D721Med (cell line): ENCODE results near the gene NF1.
"Not testable (repeated sequence)": the region's sequence is repeated elsewhere in the genome, so short reads cannot be mapped to it uniquely, and the experiment has no call there.

Experiments
- DNase-seq: peaks from one replicate; pipeline ENCODE4 v3.0.0; 2011; ENCODE audit warnings: low spot score; ENCODE audit not compliant: insufficient read length
- FAIRE-seq: peaks from 2 replicates; lab custom pipeline; 2011; peaks lifted over from hg19 to GRCh38; lab: Jason Lieb, UNC
- TF ChIP-seq, protein P1 (sequence below): IDR thresholded peaks from 2 replicates; pipeline ENCODE4 v1.5.1; 2012; ENCODE audit warnings: mild to moderate bottlenecking, control low read depth; ENCODE audit not compliant: insufficient read depth; ENCODE audit errors: missing control alignments

NF1 gene

DNA sequence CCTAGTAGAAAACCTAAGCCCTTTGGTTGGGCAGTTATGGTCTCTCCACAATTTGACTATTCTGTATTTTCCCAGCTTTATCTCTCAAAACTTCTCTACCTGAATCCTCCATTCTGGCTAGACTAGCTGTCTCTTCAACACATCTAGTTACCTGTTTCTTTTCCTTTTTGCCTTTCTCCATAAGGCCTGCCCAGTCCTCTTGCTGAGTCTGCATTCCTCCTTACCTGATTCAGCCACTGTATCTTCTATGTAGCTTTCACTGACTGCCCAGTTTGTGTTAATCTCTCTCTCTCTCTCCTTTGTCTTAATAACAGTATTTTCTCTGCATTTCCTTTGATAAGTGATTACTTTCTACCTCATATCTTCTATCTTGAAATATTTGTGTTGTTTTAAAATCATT is 228.8 kb downstream of the NF1 start:
- FAIRE-seq (no peak), DNase-seq (no peak)
- TF ChIP-seq, protein P1, sequence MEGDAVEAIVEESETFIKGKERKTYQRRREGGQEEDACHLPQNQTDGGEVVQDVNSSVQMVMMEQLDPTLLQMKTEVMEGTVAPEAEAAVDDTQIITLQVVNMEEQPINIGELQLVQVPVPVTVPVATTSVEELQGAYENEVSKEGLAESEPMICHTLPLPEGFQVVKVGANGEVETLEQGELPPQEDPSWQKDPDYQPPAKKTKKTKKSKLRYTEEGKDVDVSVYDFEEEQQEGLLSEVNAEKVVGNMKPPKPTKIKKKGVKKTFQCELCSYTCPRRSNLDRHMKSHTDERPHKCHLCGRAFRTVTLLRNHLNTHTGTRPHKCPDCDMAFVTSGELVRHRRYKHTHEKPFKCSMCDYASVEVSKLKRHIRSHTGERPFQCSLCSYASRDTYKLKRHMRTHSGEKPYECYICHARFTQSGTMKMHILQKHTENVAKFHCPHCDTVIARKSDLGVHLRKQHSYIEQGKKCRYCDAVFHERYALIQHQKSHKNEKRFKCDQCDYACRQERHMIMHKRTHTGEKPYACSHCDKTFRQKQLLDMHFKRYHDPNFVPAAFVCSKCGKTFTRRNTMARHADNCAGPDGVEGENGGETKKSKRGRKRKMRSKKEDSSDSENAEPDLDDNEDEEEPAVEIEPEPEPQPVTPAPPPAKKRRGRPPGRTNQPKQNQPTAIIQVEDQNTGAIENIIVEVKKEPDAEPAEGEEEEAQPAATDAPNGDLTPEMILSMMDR: no peak

DNA sequence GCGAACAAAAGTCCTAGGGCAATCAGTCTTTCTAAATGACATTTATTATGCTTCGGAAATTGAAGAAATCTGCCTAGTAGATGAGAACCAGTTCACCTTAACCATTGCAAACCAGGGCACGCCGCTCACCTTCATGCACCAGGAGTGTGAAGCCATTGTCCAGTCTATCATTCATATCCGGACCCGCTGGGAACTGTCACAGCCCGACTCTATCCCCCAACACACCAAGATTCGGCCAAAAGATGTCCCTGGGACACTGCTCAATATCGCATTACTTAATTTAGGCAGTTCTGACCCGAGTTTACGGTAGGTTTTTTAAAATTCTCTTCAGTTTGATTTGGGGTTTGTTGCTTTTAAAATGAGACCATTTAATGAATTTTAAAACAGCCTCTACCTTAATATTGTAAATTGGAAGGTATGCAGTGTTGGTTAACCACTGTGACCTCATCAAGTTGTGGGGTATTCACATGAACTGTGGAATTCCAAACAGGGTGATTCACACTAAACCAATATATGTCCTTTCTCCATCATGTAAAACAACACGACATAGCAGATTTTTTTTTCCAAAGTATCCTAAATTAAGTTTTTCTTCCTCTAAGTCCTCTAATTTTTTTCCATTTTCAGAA is 232.9 kb downstream of the NF1 start:
- no peak for FAIRE-seq
- TF ChIP-seq, protein P1: no peak
- no peak for DNase-seq

DNA sequence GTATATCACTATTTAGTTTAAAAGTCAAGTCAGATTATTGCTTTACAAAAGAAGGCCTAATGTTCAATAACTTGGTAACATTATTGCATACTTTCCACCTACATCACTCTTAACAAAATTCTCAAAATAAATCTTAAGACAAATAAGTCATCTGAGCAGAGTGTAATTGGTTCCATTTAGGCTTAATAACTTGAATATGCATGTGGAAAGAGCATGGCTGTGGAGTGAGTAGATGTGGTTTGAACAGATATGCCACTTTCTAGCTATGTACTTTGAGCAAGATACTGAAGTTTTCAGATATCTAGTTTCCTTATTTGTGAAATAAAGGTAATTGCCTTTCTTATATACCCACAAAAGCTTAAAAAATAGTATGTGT is 233.4 kb downstream of the NF1 start:
- no peak for DNase-seq
- FAIRE-seq: no peak
- TF ChIP-seq, protein P1: no peak

DNA sequence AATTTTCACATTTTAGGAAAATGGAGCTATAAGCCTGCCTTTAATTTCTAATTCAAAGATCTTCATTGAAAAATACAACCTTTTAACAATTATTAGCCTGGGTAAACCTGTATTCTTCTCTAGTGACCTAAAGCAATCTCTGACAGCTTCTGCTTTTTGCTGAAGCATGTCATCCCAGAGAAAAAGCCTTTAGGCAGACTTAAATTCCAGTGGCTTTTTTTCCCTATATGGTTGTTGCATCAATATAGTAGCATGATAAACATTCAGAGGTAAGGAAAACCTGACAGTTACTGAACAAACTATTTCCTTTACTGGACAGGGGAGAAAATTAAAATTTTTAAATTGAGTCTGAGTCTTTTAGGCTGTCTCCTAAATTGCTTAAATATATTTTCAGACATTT is 234.4 kb downstream of the NF1 start:
- DNase-seq: no peak
- no peak for FAIRE-seq
- TF ChIP-seq, protein P1: no peak

DNA sequence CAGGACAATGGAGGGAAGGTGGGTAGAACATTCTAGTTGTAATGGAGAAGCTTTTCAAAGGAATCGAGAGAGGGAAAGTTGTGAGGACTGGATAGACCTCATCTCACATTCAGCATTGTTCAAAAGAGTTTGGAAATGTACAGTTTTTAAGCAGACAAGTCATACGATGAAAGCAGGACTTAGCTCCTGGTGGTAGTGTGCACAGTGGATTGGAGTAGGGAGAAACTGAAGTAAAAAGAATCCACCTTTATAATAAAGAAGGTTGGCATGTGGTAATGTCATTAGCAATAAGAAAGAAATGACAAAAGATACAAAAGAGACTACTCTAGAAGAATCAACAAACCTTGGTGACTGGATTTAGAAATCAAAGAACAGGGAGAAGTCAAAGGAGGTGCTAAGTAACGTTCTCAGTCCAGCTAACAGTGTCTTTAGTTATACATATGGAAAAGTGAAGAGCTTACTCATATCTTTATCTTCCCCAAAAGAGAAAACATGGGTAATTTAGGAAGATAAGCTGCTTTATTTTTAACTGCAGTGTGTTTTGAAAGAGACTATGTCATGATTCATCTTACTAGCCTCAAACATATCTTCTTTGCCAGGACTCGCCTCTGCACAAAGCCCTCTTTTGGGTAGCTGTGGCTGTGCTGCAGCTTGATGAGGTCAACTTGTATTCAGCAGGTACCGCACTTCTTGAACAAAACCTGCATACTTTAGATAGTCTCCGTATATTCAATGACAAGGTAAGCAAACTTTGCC is 245.3 kb downstream of the NF1 start:
- TF ChIP-seq, protein P1: no peak
- DNase-seq (no peak), FAIRE-seq (no peak)

DNA sequence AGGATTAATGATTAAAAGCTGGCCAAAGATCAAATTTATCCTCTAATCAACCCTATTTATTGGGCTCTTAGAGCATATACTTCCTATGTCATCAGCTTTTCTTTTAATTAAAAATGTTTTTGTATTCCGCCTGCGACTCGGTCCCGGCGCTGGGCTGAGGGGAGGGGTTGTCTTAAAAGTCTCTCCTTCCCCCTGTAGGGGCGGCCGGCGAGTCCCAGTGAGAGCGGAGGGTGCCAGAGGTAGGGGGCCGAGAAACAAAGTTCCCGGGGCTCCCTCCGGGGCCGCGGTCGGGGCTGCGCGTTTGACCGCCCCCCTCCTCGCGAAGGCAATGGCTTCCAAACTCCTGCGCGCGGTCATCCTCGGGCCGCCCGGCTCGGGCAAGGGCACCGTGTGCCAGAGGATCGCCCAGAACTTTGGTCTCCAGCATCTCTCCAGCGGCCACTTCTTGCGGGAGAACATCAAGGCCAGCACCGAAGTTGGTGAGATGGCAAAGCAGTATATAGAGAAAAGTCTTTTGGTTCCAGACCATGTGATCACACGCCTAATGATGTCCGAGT is 250.5 kb downstream of the NF1 start:
- not testable (repeated sequence) for DNase-seq, FAIRE-seq

DNA sequence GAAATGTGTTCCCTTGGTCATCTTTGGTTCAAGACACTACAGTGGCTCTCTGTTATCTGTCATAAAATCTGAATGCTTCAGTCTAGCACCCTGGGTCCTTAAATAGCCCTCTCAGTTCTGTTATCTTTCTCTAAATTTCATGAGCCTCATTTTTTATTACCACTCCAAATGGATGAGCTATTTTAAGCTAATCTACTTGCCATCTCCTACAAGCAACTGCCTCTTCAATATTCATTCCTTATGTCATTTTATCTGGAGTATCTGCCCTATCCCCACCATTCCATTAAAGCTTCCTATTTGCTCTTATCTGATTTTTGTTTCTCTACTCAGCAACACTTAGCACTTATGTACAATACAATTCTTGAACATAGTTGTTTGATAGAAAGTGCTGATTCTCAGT is 254.7 kb downstream of the NF1 start:
- FAIRE-seq (no peak), DNase-seq (no peak)
- TF ChIP-seq, protein P1: no peak
